HEK293 (cell line): Measurements from ENCODE around the gene CASK.

Experiments
- CTCF ChIA-PET: fragments of 350-600 bp; formaldehyde crosslinking; extraction: SDS; loops from one replicate; lab custom pipeline; 2021; ENCODE audit warnings: antibody characterized with exemption; lab: Yijun Ruan, JAX
- POLR2A ChIA-PET: fragments of 300-600 bp; formaldehyde crosslinking; extraction: SDS; loops from one replicate; lab custom pipeline; 2020; ENCODE audit warnings: antibody characterized with exemption, inconsistent platforms; lab: Yijun Ruan, JAX
- H3K27ac ChIP-seq: fragments of 200-500 bp; sonication (Bioruptor generic); 2 replicates; pipeline ENCODE4 v1.5.1; 2014; ENCODE audit warnings: low read depth, low read length, control low read depth, inconsistent platforms; ENCODE audit errors: extremely low read depth
- H3K36me3 ChIP-seq, 2 experiments: fragments of 200-500 bp in 1 of 2; sonication (Bioruptor generic) in 1 of 2; 1 replicate in 1 of 2; 2 replicates in 1 of 2; pipeline ENCODE4 v1.5.1; 2014 to 2017; ENCODE audit warnings: inconsistent platforms in 2 of 2, low read length in 2 of 2; ENCODE audit not compliant: control insufficient read depth in 2 of 2, insufficient read depth in 1 of 2
- H3K4me1 ChIP-seq: fragments of 200-500 bp; sonication (Bioruptor generic); 2 replicates; pipeline ENCODE4 v1.5.1; 2014; ENCODE audit warnings: mild to moderate bottlenecking, low read length, inconsistent platforms; ENCODE audit not compliant: control insufficient read depth, insufficient read depth
- H3K4me3 ChIP-seq: 2 replicates; pipeline ENCODE4 v1.5.1; 2011; ENCODE audit warnings: low read depth, mild to moderate bottlenecking, control low read depth, low read length, moderate library complexity
- H3K9me3 ChIP-seq: fragments of 200-500 bp; sonication (Bioruptor generic); 2 replicates; pipeline ENCODE4 v1.5.1; 2014; ENCODE audit warnings: low read depth, low read length, inconsistent platforms; ENCODE audit not compliant: control insufficient read depth, insufficient read depth
- ATF2 ChIP-seq: fragments of 450-650 bp; formaldehyde crosslinking; IDR thresholded peaks from 2 replicates; pipeline ENCODE4 v1.5.1; 2016; ENCODE audit warnings: missing biosample characterization, missing genetic modification characterization, low read depth
- BCL11B ChIP-seq: fragments of 450-650 bp; formaldehyde crosslinking; IDR thresholded peaks from 2 replicates; pipeline ENCODE4 v1.5.1; 2016; ENCODE audit warnings: low read depth, missing biosample characterization, missing genetic modification characterization
- EGR2 ChIP-seq: fragments of 450-650 bp; formaldehyde crosslinking; IDR thresholded peaks from 2 replicates; pipeline ENCODE4 v1.5.1; 2016; ENCODE audit warnings: low read depth, missing biosample characterization, missing genetic modification characterization
- GFI1B ChIP-seq: fragments of 450-650 bp; formaldehyde crosslinking; IDR thresholded peaks from 2 replicates; pipeline ENCODE4 v1.5.1; 2016; ENCODE audit warnings: missing biosample characterization, missing genetic modification characterization
- GLIS1 ChIP-seq: fragments of 450-650 bp; formaldehyde crosslinking; IDR thresholded peaks from 2 replicates; pipeline ENCODE4 v1.5.1; 2016; ENCODE audit warnings: missing biosample characterization, missing genetic modification characterization
- GLIS2 ChIP-seq: fragments of 450-650 bp; formaldehyde crosslinking; IDR thresholded peaks from 2 replicates; pipeline ENCODE4 v1.5.1; 2016; ENCODE audit warnings: missing biosample characterization, missing genetic modification characterization
- HIC1 ChIP-seq: fragments of 450-650 bp; formaldehyde crosslinking; IDR thresholded peaks from 2 replicates; pipeline ENCODE4 v1.5.1; 2016; ENCODE audit warnings: missing biosample characterization, missing genetic modification characterization
- OSR2 ChIP-seq: fragments of 450-650 bp; formaldehyde crosslinking; IDR thresholded peaks from 2 replicates; pipeline ENCODE4 v1.5.1; 2016; ENCODE audit warnings: missing biosample characterization, missing genetic modification characterization
- PRDM1 ChIP-seq: fragments of 450-650 bp; formaldehyde crosslinking; IDR thresholded peaks from 2 replicates; pipeline ENCODE4; 2016; ENCODE audit warnings: missing biosample characterization, missing genetic modification characterization
- ZEB2 ChIP-seq: fragments of 450-650 bp; formaldehyde crosslinking; IDR thresholded peaks from 2 replicates; pipeline ENCODE4 v1.5.1; 2016; ENCODE audit warnings: missing biosample characterization, missing genetic modification characterization
- ZFP3 ChIP-seq: fragments of 450-650 bp; formaldehyde crosslinking; IDR thresholded peaks from 2 replicates; pipeline ENCODE4 v1.5.1; 2016; ENCODE audit warnings: low read depth, missing biosample characterization, missing genetic modification characterization
- ZIC2 ChIP-seq: fragments of 450-650 bp; formaldehyde crosslinking; IDR thresholded peaks from 2 replicates; pipeline ENCODE4 v1.5.1; 2016; ENCODE audit warnings: missing biosample characterization, missing genetic modification characterization
- ZNF114 ChIP-seq: fragments of 450-650 bp; formaldehyde crosslinking; IDR thresholded peaks from 2 replicates; pipeline ENCODE4 v1.5.0; 2017; ENCODE audit warnings: missing biosample characterization, missing genetic modification characterization
- ZNF121 ChIP-seq: fragments of 450-650 bp; formaldehyde crosslinking; IDR thresholded peaks from 2 replicates; pipeline ENCODE4 v1.5.1; 2016; ENCODE audit warnings: missing biosample characterization, missing genetic modification characterization
- ZNF146 ChIP-seq: fragments of 450-650 bp; formaldehyde crosslinking; IDR thresholded peaks from 2 replicates; pipeline ENCODE4 v1.5.1; 2016; ENCODE audit warnings: missing biosample characterization, missing genetic modification characterization
- ZNF169 ChIP-seq: fragments of 450-650 bp; formaldehyde crosslinking; IDR thresholded peaks from 2 replicates; pipeline ENCODE4 v1.5.1; 2016; ENCODE audit warnings: missing biosample characterization, missing genetic modification characterization
- ZNF23 ChIP-seq: fragments of 450-650 bp; formaldehyde crosslinking; IDR thresholded peaks from 2 replicates; pipeline ENCODE4 v1.5.1; 2016; ENCODE audit warnings: missing biosample characterization, missing genetic modification characterization, borderline replicate concordance
- ZNF248 ChIP-seq: fragments of 450-650 bp; formaldehyde crosslinking; IDR thresholded peaks from 2 replicates; pipeline ENCODE4 v1.5.1; 2017; ENCODE audit warnings: missing biosample characterization, missing genetic modification characterization
- ZNF274 ChIP-seq, 2 experiments: fragments of 200-500 bp in 1 of 2; fragments of 450-650 bp in 1 of 2; sonication (Bioruptor generic) in 1 of 2; formaldehyde crosslinking in 1 of 2; IDR thresholded peaks; 2 replicates each; pipeline versions ENCODE4 v1.5.1 to v1.6.1; 2014 to 2016; ENCODE audit warnings: borderline replicate concordance in 1 of 2, inconsistent platforms in 1 of 2, low read length in 1 of 2, missing biosample characterization in 1 of 2, missing genetic modification characterization in 1 of 2
- ZNF48 ChIP-seq: fragments of 450-650 bp; formaldehyde crosslinking; IDR thresholded peaks from 2 replicates; pipeline ENCODE4 v1.5.1; 2016; ENCODE audit warnings: missing biosample characterization, missing genetic modification characterization
- ZNF514 ChIP-seq: fragments of 450-650 bp; formaldehyde crosslinking; IDR thresholded peaks from 2 replicates; pipeline ENCODE4 v1.5.1; 2016; ENCODE audit warnings: missing biosample characterization, missing genetic modification characterization
- ZNF555 ChIP-seq: fragments of 450-650 bp; formaldehyde crosslinking; conservative IDR thresholded peaks from 2 replicates; pipeline ENCODE4 v1.5.1; 2017; ENCODE audit warnings: missing biosample characterization, mild to moderate bottlenecking, missing genetic modification characterization, inconsistent platforms
- ZNF626 ChIP-seq: fragments of 450-650 bp; sonication (Bioruptor Pico); formaldehyde crosslinking; IDR thresholded peaks from 2 replicates; pipeline ENCODE4 v1.5.1; 2018; ENCODE audit warnings: missing biosample characterization, missing genetic modification characterization, inconsistent platforms
- ZNF629 ChIP-seq: fragments of 450-650 bp; formaldehyde crosslinking; IDR thresholded peaks from 2 replicates; pipeline ENCODE4 v1.5.1; 2017; ENCODE audit warnings: missing biosample characterization, missing genetic modification characterization
- ZNF707 ChIP-seq: fragments of 450-650 bp; formaldehyde crosslinking; IDR thresholded peaks from 2 replicates; pipeline ENCODE4 v1.5.1; 2016; ENCODE audit warnings: missing biosample characterization, missing genetic modification characterization
- ZNF776 ChIP-seq: fragments of 450-650 bp; formaldehyde crosslinking; IDR thresholded peaks from 2 replicates; pipeline ENCODE4 v1.5.0; 2017; ENCODE audit warnings: missing biosample characterization, missing genetic modification characterization, borderline replicate concordance
- ZSCAN18 ChIP-seq: fragments of 450-650 bp; formaldehyde crosslinking; IDR thresholded peaks from 2 replicates; pipeline ENCODE4 v1.5.1; 2016; ENCODE audit warnings: missing biosample characterization, missing genetic modification characterization
- ZXDB ChIP-seq: fragments of 450-650 bp; formaldehyde crosslinking; IDR thresholded peaks from 2 replicates; pipeline ENCODE4 v1.5.1; 2016; ENCODE audit warnings: missing biosample characterization, missing genetic modification characterization

Gene CASK

GRCh38 chrX:41604766-41605543 is 318.4 kb downstream of the CASK start:
- TF ChIP-seq HIC1 (tag by site-specific recombination) = peak; percentile 78
- TF ChIP-seq GLIS1 (tag by site-specific recombination) = peak; percentile 93
- TF ChIP-seq ZNF114 (tag by site-specific recombination) = no peak
- peak; percentile 15; the same call in 1 of the 2 replicates for TF ChIP-seq OSR2 (tag by site-specific recombination)
- 0 out of 2 replicates have a peak, but pooled peaks have one; percentile 23 for TF ChIP-seq GLIS2 (tag by site-specific recombination)
- peak; percentile 72; the same call in 1 of the 2 replicates for TF ChIP-seq GFI1B
- 0 out of 2 replicates have a peak, but pooled peaks have one; percentile 20 for TF ChIP-seq ZNF629
- TF ChIP-seq ZSCAN18 = no peak
- peak; percentile 51; the same call in 1 of the 2 replicates for TF ChIP-seq ZEB2 (tag by site-specific recombination)
- TF ChIP-seq ZIC2 = peak; percentile 71
- Histone ChIP-seq H3K4me1 (peaks cover 8% of the 10 kb centered on the region), H3K4me3 (no peak overlapping the region), H3K27ac (no peak overlapping the region), H3K9me3 (no peaks in the 10 kb centered on the region), H3K36me3 (no peaks in the 10 kb centered on the region; a peak in 1 of 3 replicates)
- POLR2A ChIA-PET = no interaction called here
- CTCF ChIA-PET = interaction anchor here (0.6 to 1.5 kb wide), 6 partner anchors 17 to 536 kb away, joined by 3 to 6 read pairs (median 4); no protein-coding TSS in a partner anchor

- no peaks in the 10 kb centered on the region; a peak in 1 of 3 replicates for H3K36me3 ChIP-seq
- no peaks in the 10 kb centered on the region for H3K9me3 ChIP-seq
- ChIA-PET CTCF (interaction anchor here (0.9 kb wide), 1 partner anchor 16 kb away, joined by 6 read pairs; no protein-coding TSS in a partner anchor), POLR2A (no interaction called here)
- no peak overlapping the region for H3K4me3 ChIP-seq
- no peak overlapping the region for H3K27ac ChIP-seq
- peaks cover 8% of the 10 kb centered on the region for H3K4me1 ChIP-seq
- TF ChIP-seq ZNF629 = 0 out of 2 replicates have a peak, but pooled peaks have one; percentile 31
- TF ChIP-seq ATF2 (tag by site-specific recombination) = peak; percentile 79
- TF ChIP-seq PRDM1 = no peak
Observed at GRCh38 chrX:41604177-41604576, 319.2 kb downstream of the CASK start.

GRCh38 chrX:41603596-41603995 is 319.8 kb downstream of the CASK start:
- Histone ChIP-seq H3K4me1 (peaks cover 8% of the 10 kb centered on the region), H3K4me3 (no peak overlapping the region), H3K27ac (no peak overlapping the region), H3K9me3 (no peaks in the 10 kb centered on the region), H3K36me3 (no peaks in the 10 kb centered on the region; a peak in 1 of 3 replicates)
- ChIA-PET POLR2A (no interaction called here), CTCF (no interaction called here)
- TF ChIP-seq ZNF776 (tag by site-specific recombination) (no peak), ZNF514 (tag by site-specific recombination) (no peak), GLIS1 (tag by site-specific recombination) (no peak), BCL11B (no peak), ZNF23 (tag by site-specific recombination) (no peak), ZNF169 (no peak), ZNF555 (tag by site-specific recombination) (no peak), ZNF48 (tag by site-specific recombination) (no peak), ZNF626 (tag by site-specific recombination) (no peak), ZXDB (tag by site-specific recombination) (no peak), ZNF146 (tag by site-specific recombination) (no peak), ZFP3 (tag by site-specific recombination) (no peak), ZNF707 (tag by site-specific recombination) (no peak), ZNF274 (IDR thresholded peaks at IDR 0.05; ENCODE audit: low read length) (no peak), ZNF274 (tag by site-specific recombination; IDR thresholded peaks at IDR 0.05; ENCODE audit: borderline replicate concordance) (no peak), EGR2 (tag by site-specific recombination) (no peak), ZNF121 (no peak), ZNF248 (tag by site-specific recombination) (no peak)
